ENCODE data around the gene BTRC.
A peak's percentile ranks its signal among the peaks of the same experiment; 100 is the strongest.
"Not testable (repeated sequence)": the region's sequence is repeated elsewhere in the genome, so short reads cannot be mapped to it uniquely, and the experiment has no call there.

BTRC gene

GRCh38 chr10:101351017-101351416, 2.9 kb upstream of the BTRC start:
- no peak for DNase-seq

GRCh38 chr10:101351477-101351876, 2.5 kb upstream of the BTRC start:
- no peak for DNase-seq

- DNase-seq: not testable (repeated sequence)
Observed at GRCh38 chr10:101352857-101353256, 1.1 kb upstream of the BTRC start.

- DNase-seq: peak; percentile 47
Observed at GRCh38 chr10:101354328-101355071, 535 bp downstream of the BTRC start.

- no peak for DNase-seq
Observed at GRCh38 chr10:101355072-101355706, 1.2 kb downstream of the BTRC start.

GRCh38 chr10:101356132-101356531, 2.2 kb downstream of the BTRC start:
- no peak for DNase-seq

GRCh38 chr10:101357958-101358357, 4.0 kb downstream of the BTRC start:
- no peak for DNase-seq

GRCh38 chr10:101358706-101359300, 4.8 kb downstream of the BTRC start:
- DNase-seq: no peak

GRCh38 chr10:101360090-101360489, 6.1 kb downstream of the BTRC start:
- DNase-seq: not testable (repeated sequence)

GRCh38 chr10:101360841-101361240, 6.9 kb downstream of the BTRC start:
- DNase-seq: not testable (repeated sequence)

GRCh38 chr10:101363850-101364400, 10.0 kb downstream of the BTRC start:
- DNase-seq: no peak

GRCh38 chr10:101364721-101365120, 10.8 kb downstream of the BTRC start:
- DNase-seq: no peak

- peak; percentile 19 for DNase-seq
Observed at GRCh38 chr10:101367569-101368453, 13.8 kb downstream of the BTRC start.

GRCh38 chr10:101373063-101373462, 19.1 kb downstream of the BTRC start:
- DNase-seq: no peak

GRCh38 chr10:101373993-101374392, 20.0 kb downstream of the BTRC start:
- not testable (repeated sequence) for DNase-seq

- DNase-seq: no peak
Observed at GRCh38 chr10:101375076-101375475, 21.1 kb downstream of the BTRC start.

- no peak for DNase-seq
Observed at GRCh38 chr10:101379663-101380352, 25.8 kb downstream of the BTRC start.

- DNase-seq: no peak
Observed at GRCh38 chr10:101380353-101381017, 26.5 kb downstream of the BTRC start.

- DNase-seq: no peak
Observed at GRCh38 chr10:101385866-101386658, 32.1 kb downstream of the BTRC start.

- DNase-seq: no peak
Observed at GRCh38 chr10:101386659-101387259, 32.8 kb downstream of the BTRC start.

All from activated naive CD4-positive, alpha-beta T cell treated with Interleukin-2 at 50 U/mL for 16 hours (primary cell).